Erythroblast (primary cell): ENCODE data around the gene PGA3.
"Not testable (repeated sequence)": the region's sequence is repeated elsewhere in the genome, so short reads cannot be mapped to it uniquely, and the experiment has no call there.

Experiments used
- GATA1 ChIP-seq: IDR thresholded peaks from 2 replicates; pipeline ENCODE4 v1.6.1; 2011; ENCODE audit warnings: low read depth, mild to moderate bottlenecking, control low read depth, low read length, moderate library complexity
- POLR2A ChIP-seq: IDR thresholded peaks from 2 replicates; pipeline ENCODE4 v1.6.1; 2011; ENCODE audit warnings: mild to moderate bottlenecking, low read length

GRCh38 chr11:61203873-61204272, 558 bp downstream of the PGA3 start:
- not testable (repeated sequence) for TF ChIP-seq POLR2A, GATA1
